Limb (tissue), 2 donors: ENCODE measurements around the gene CNTN2.

Experiments
- DNase-seq, 2 donors: peaks; one replicate each; pipeline ENCODE4 v3.0.0-alpha.2; 2016; ENCODE audit errors: extremely low spot score in 2 of 2

CNTN2 gene

GRCh38 chr1:205122489-205122882, 79.5 kb downstream of the CNTN2 start:
- DNase-seq: no peak

GRCh38 chr1:205124726-205125125, 81.7 kb downstream of the CNTN2 start:
- no peak for DNase-seq

- no peak for DNase-seq
Observed at GRCh38 chr1:205127646-205128045, 84.6 kb downstream of the CNTN2 start.
